Measurements from ENCODE around the gene CHCHD3. TPM values are rescaled to one million over a fixed set of nuclear protein-coding genes. Genes with fewer than 3 reads are reported as not detected.

The CHCHD3 gene
- polyA plus RNA-seq, 3 donors = 30.5 to 56.7 (median 48.8) TPM

DNA sequence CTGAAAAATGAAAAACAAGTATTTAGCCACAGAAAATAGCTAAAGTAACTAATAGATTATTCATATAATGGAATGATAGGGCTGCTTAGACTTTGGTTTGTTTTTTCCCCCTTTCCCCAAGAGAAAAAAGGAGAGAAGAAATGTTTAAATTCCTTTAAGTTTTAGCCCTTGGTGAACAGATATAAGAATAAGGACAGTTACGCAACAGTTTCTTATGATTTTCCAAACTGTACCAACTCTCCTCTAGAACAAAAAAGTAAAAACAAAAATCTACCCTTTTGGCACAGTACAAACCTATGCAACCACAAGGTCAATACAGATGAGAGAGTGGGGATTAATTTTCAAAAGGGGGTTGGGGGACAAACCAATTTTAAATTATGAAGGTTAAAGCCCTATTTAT, 227.7 kb downstream of the CHCHD3 start:
- Histone ChIP-seq H3K27me3 (ENCODE audit: control insufficient read depth in 2 of 2, insufficient read depth in 2 of 2, low read length in 2 of 2) (no peaks in the 10 kb centered on the region), H3K9ac (ENCODE audit: insufficient read depth, low read length, poor library complexity, severe bottlenecking) (no peak overlapping the region), H3K4me1 (ENCODE audit: control insufficient read depth in 1 of 2, insufficient read depth in 2 of 2, low read length in 2 of 2) (no peaks in the 10 kb centered on the region), H3K36me3 (replicated peaks in 1 of 2; ENCODE audit: control insufficient read depth in 1 of 2, insufficient read depth in 2 of 2, low read length in 2 of 2) (no peaks in the 10 kb centered on the region), H3K27ac (ENCODE audit: low read depth in 1 of 2, low read length in 2 of 2) (no peak overlapping the region), H3K79me2 (ENCODE audit: insufficient read depth, low read length) (no peaks in the 10 kb centered on the region), H3K9me3 (replicated peaks in 1 of 2; ENCODE audit: control insufficient read depth in 1 of 2, insufficient read depth in 1 of 2, low read length in 2 of 2) (no peaks in the 10 kb centered on the region), H2AFZ (ENCODE audit: insufficient read depth, low read depth, low read length, poor library complexity, severe bottlenecking) (no peak overlapping the region), H3K4me3 (replicated peaks in 1 of 3; ENCODE audit: low read depth in 2 of 3, low read length in 3 of 3) (no peak overlapping the region), H4K20me1 (ENCODE audit: insufficient read depth, low read length) (no peaks in the 10 kb centered on the region), H3K4me2 (replicated peaks; ENCODE audit: extremely low read depth, low read length, poor library complexity, severe bottlenecking) (no peak overlapping the region)
- Mint-ChIP-seq H3K4me1 (no peaks in the 10 kb centered on the region), H3K27ac (no peak overlapping the region), H3K9me3 (peaks cover 0 to 1% (median 0%) of the 10 kb centered on the region in 7 donors), H3K27me3 (ENCODE audit: low read depth in 3 of 3) (peaks cover 0 to 2% (median 0%) of the 10 kb centered on the region in 3 donors), H3K4me3 (no peak overlapping the region), H3K36me3 (peaks cover 3 to 10% of the 10 kb centered on the region in 2 donors)
- TF ChIP-seq, protein P1, sequence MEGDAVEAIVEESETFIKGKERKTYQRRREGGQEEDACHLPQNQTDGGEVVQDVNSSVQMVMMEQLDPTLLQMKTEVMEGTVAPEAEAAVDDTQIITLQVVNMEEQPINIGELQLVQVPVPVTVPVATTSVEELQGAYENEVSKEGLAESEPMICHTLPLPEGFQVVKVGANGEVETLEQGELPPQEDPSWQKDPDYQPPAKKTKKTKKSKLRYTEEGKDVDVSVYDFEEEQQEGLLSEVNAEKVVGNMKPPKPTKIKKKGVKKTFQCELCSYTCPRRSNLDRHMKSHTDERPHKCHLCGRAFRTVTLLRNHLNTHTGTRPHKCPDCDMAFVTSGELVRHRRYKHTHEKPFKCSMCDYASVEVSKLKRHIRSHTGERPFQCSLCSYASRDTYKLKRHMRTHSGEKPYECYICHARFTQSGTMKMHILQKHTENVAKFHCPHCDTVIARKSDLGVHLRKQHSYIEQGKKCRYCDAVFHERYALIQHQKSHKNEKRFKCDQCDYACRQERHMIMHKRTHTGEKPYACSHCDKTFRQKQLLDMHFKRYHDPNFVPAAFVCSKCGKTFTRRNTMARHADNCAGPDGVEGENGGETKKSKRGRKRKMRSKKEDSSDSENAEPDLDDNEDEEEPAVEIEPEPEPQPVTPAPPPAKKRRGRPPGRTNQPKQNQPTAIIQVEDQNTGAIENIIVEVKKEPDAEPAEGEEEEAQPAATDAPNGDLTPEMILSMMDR (IDR thresholded peaks at IDR 0.05) = no peak
- no peak for DNase-seq
- no CpG with 5 or more reads among the region's 1 CpG for WGBS (ENCODE audit: insufficient coverage)
- intact Hi-C loops (cut with micrococcal nuclease) = no loop called here

GRCh38 chr7:132847376-132847775, 234.5 kb downstream of the CHCHD3 start:
- Histone ChIP-seq H3K4me3 (replicated peaks in 1 of 3; ENCODE audit: low read depth in 2 of 3, low read length in 3 of 3) (no peak overlapping the region), H3K27me3 (ENCODE audit: control insufficient read depth in 2 of 2, insufficient read depth in 2 of 2, low read length in 2 of 2) (no peaks in the 10 kb centered on the region), H4K20me1 (ENCODE audit: insufficient read depth, low read length) (no peaks in the 10 kb centered on the region), H2AFZ (ENCODE audit: insufficient read depth, low read depth, low read length, poor library complexity, severe bottlenecking) (no peak overlapping the region), H3K4me1 (ENCODE audit: control insufficient read depth in 1 of 2, insufficient read depth in 2 of 2, low read length in 2 of 2) (no peaks in the 10 kb centered on the region), H3K9ac (ENCODE audit: insufficient read depth, low read length, poor library complexity, severe bottlenecking) (no peak overlapping the region), H3K4me2 (replicated peaks; ENCODE audit: extremely low read depth, low read length, poor library complexity, severe bottlenecking) (no peak overlapping the region), H3K79me2 (ENCODE audit: insufficient read depth, low read length) (no peaks in the 10 kb centered on the region), H3K27ac (ENCODE audit: low read depth in 1 of 2, low read length in 2 of 2) (no peak overlapping the region), H3K9me3 (replicated peaks in 1 of 2; ENCODE audit: control insufficient read depth in 1 of 2, insufficient read depth in 1 of 2, low read length in 2 of 2) (no peaks in the 10 kb centered on the region), H3K36me3 (replicated peaks in 1 of 2; ENCODE audit: control insufficient read depth in 1 of 2, insufficient read depth in 2 of 2, low read length in 2 of 2) (no peaks in the 10 kb centered on the region)
- intact Hi-C loops (cut with micrococcal nuclease) = no loop called here
- Mint-ChIP-seq H3K36me3 (peaks cover 9 to 11% of the 10 kb centered on the region in 2 donors), H3K4me3 (no peak overlapping the region), H3K27me3 (ENCODE audit: low read depth in 3 of 3) (peaks cover 0 to 4% (median 0%) of the 10 kb centered on the region in 3 donors), H3K9me3 (no peaks in the 10 kb centered on the region), H3K27ac (no peak overlapping the region), H3K4me1 (no peaks in the 10 kb centered on the region)
- TF ChIP-seq, protein P1 (IDR thresholded peaks at IDR 0.05) = no peak
- no peak for DNase-seq
- WGBS (ENCODE audit: insufficient coverage) = 100% methylated on average over 2 of the region's 7 CpGs
